ENCODE results near the gene FARP1. TPM values are rescaled to one million over a fixed set of nuclear protein-coding genes. Genes with fewer than 3 reads are reported as not detected.

Gene FARP1
- total RNA-seq, 4 donors from 2014 or later: 28.3 to 69.2 (median 36.4) TPM

GRCh38 chr13:98203646-98204326, 60.9 kb downstream of the FARP1 start:
- H3K4me1 ChIP-seq: peaks cover 0 to 15% (median 0%) of the 10 kb centered on the region in 3 donors
- H3K27ac ChIP-seq: peak overlapping the region in 2 of 4 donors; percentile 32 to 34
- H3K27me3 ChIP-seq: no peaks in the 10 kb centered on the region
- no peaks in the 10 kb centered on the region for H3K36me3 ChIP-seq
- no peak for ATAC-seq
- 45 to 67% methylated on average over 2 to 5 of the region's 8 CpGs for WGBS, 2 donors (ENCODE audit: low coverage in 1 of 2)
- TF ChIP-seq CTCF (IDR thresholded peaks at IDR 0.05): no peak
- no peak for TF ChIP-seq POLR2AphosphoS5 (IDR thresholded peaks at IDR 0.05)
- no peak for TF ChIP-seq EP300 (IDR thresholded peaks at IDR 0.05)
- TF ChIP-seq POLR2A (IDR thresholded peaks at IDR 0.05): no peak
- no peak overlapping the region for H3K4me3 ChIP-seq
- H3K9me3 ChIP-seq: peaks cover 0 to 27% (median 0%) of the 10 kb centered on the region in 3 donors

GRCh38 chr13:98204546-98204945, 61.7 kb downstream of the FARP1 start:
- Histone ChIP-seq H3K4me1 (peaks cover 0 to 12% (median 0%) of the 10 kb centered on the region in 3 donors), H3K36me3 (no peaks in the 10 kb centered on the region), H3K4me3 (no peak overlapping the region), H3K27me3 (no peaks in the 10 kb centered on the region), H3K9me3 (peaks cover 0 to 27% (median 0%) of the 10 kb centered on the region in 3 donors), H3K27ac (no peak overlapping the region)
- ATAC-seq: no peak
- 80 to 87% methylated on average over 2 of the region's 2 CpGs for WGBS, 2 donors (ENCODE audit: low coverage in 1 of 2)
- TF ChIP-seq CTCF (IDR thresholded peaks at IDR 0.05): no peak
- TF ChIP-seq POLR2AphosphoS5 (IDR thresholded peaks at IDR 0.05): no peak
- TF ChIP-seq EP300 (IDR thresholded peaks at IDR 0.05): no peak
- no peak for TF ChIP-seq POLR2A (IDR thresholded peaks at IDR 0.05)

GRCh38 chr13:98206946-98207345, 64.1 kb downstream of the FARP1 start:
- Histone ChIP-seq H3K4me1 (peaks cover 0 to 10% (median 0%) of the 10 kb centered on the region in 3 donors), H3K27me3 (no peaks in the 10 kb centered on the region), H3K36me3 (no peaks in the 10 kb centered on the region), H3K9me3 (peaks cover 0 to 27% (median 0%) of the 10 kb centered on the region in 3 donors), H3K4me3 (no peak overlapping the region), H3K27ac (peak overlapping the region in 3 of 4 donors; percentile 72 to 85 (median 82))
- TF ChIP-seq POLR2A (IDR thresholded peaks at IDR 0.05) (no peak), EP300 (IDR thresholded peaks at IDR 0.05) (no peak), POLR2AphosphoS5 (IDR thresholded peaks at IDR 0.05) (peak; percentile 60), CTCF (IDR thresholded peaks at IDR 0.05) (no peak)
- 6 to 49% methylated on average over 4 of the region's 4 CpGs for WGBS, 2 donors (ENCODE audit: low coverage in 1 of 2)
- ATAC-seq: peak; percentile 78

- TF ChIP-seq EP300 (IDR thresholded peaks at IDR 0.05): no peak
- TF ChIP-seq POLR2AphosphoS5 (IDR thresholded peaks at IDR 0.05): no peak
- no peak for TF ChIP-seq POLR2A (IDR thresholded peaks at IDR 0.05)
- no peak for TF ChIP-seq CTCF (IDR thresholded peaks at IDR 0.05)
- Histone ChIP-seq H3K4me3 (no peak overlapping the region), H3K9me3 (peaks cover 0 to 27% (median 0%) of the 10 kb centered on the region in 3 donors), H3K27me3 (no peaks in the 10 kb centered on the region), H3K36me3 (no peaks in the 10 kb centered on the region), H3K4me1 (peaks cover 0 to 10% (median 0%) of the 10 kb centered on the region in 3 donors), H3K27ac (peak overlapping the region; percentile 47 to 85 (median 77))
- 20 to 42% methylated on average over 2 to 3 of the region's 4 CpGs for WGBS, 2 donors (ENCODE audit: low coverage in 1 of 2)
- peak; percentile 37 for ATAC-seq
Observed at GRCh38 chr13:98207416-98207815, 64.5 kb downstream of the FARP1 start.

GRCh38 chr13:98208606-98209005, 65.7 kb downstream of the FARP1 start:
- H3K4me3 ChIP-seq: no peak overlapping the region
- peaks cover 0 to 11% (median 0%) of the 10 kb centered on the region in 3 donors for H3K4me1 ChIP-seq
- 77 to 92% methylated on average over 4 to 5 of the region's 5 CpGs for WGBS, 2 donors (ENCODE audit: low coverage in 1 of 2)
- no peak for TF ChIP-seq POLR2A (IDR thresholded peaks at IDR 0.05)
- no peak for TF ChIP-seq CTCF (IDR thresholded peaks at IDR 0.05)
- TF ChIP-seq EP300 (IDR thresholded peaks at IDR 0.05): no peak
- TF ChIP-seq POLR2AphosphoS5 (IDR thresholded peaks at IDR 0.05): no peak
- no peaks in the 10 kb centered on the region for H3K27me3 ChIP-seq
- peaks cover 0 to 25% (median 0%) of the 10 kb centered on the region in 3 donors for H3K9me3 ChIP-seq
- no peak for ATAC-seq
- H3K36me3 ChIP-seq: peaks cover 0 to 4% of the 10 kb centered on the region in 2 donors
- H3K27ac ChIP-seq: peak overlapping the region in 1 of 4 donors; percentile 82

Data from gastroesophageal sphincter (tissue), 4 donors.